ENCODE data around the gene ADCK1.

GRCh38 chr14:77921818-77922217 lies 121.9 kb downstream of the ADCK1 start:
- no peak for TF ChIP-seq CTCF (IDR thresholded peaks at IDR 0.05)
- no peak for TF ChIP-seq POLR2A (IDR thresholded peaks at IDR 0.05)
